ENCODE results near the gene GALNTL6. TPM values are rescaled to one million over a fixed set of nuclear protein-coding genes. Genes with fewer than 3 reads are reported as not detected.

Gene GALNTL6
- total RNA-seq, 1 experiment from 2014 or later, result not detected

- Histone ChIP-seq H2BK20ac (ENCODE audit: low read depth, low read length, poor library complexity, severe bottlenecking) (no peak overlapping the region), H3K23ac (ENCODE audit: insufficient read length, low read depth, low read length) (no peak overlapping the region), H3K79me2 (ENCODE audit: insufficient read depth, low read length) (no peaks in the 10 kb centered on the region), H4K91ac (ENCODE audit: insufficient read length, low read depth, low read length) (no peak overlapping the region), H3T11ph (ENCODE audit: low read length) (no peak overlapping the region), H3K14ac (ENCODE audit: insufficient read depth, low read length) (no peak overlapping the region), H3K4ac (ENCODE audit: low read depth, low read length) (no peak overlapping the region), H2BK12ac (ENCODE audit: insufficient read length, low read depth, low read length) (no peak overlapping the region), H2BK5ac (ENCODE audit: insufficient read length, low read length) (no peak overlapping the region), H4K5ac (ENCODE audit: insufficient read length, low read depth, low read length) (no peak overlapping the region), H3K56ac (ENCODE audit: insufficient read length, low read depth, low read length) (no peak overlapping the region), H3K27me3 (ENCODE audit: insufficient read depth, low read length) (no peaks in the 10 kb centered on the region), H3K27ac (ENCODE audit: insufficient read length, low read depth, low read length) (no peak overlapping the region), H3K4me2 (ENCODE audit: insufficient read depth, insufficient read length, low read length) (no peak overlapping the region), H2BK120ac (ENCODE audit: low read depth, low read length, poor library complexity, severe bottlenecking) (no peak overlapping the region), H3K79me1 (ENCODE audit: insufficient read depth, low read depth, low read length, poor library complexity, severe bottlenecking) (no peaks in the 10 kb centered on the region), H4K8ac (replicated peaks; ENCODE audit: insufficient read length, low read depth, low read length) (no peak overlapping the region), H2AK5ac (ENCODE audit: insufficient read length, low read length) (no peak overlapping the region), H3K4me1 (ENCODE audit: insufficient read depth, low read length) (no peaks in the 10 kb centered on the region), H3K18ac (ENCODE audit: insufficient read length, low read depth, low read length) (no peak overlapping the region), H3K9ac (ENCODE audit: extremely low read depth, insufficient read length, low read length) (no peak overlapping the region), H3K23me2 (ENCODE audit: insufficient read length, low read depth, low read length, poor library complexity, severe bottlenecking) (no peaks in the 10 kb centered on the region), H2BK15ac (ENCODE audit: low read depth, low read length) (no peak overlapping the region), H4K20me1 (ENCODE audit: control insufficient read depth, insufficient read depth, insufficient read length) (no peaks in the 10 kb centered on the region), H3K9me3 (ENCODE audit: control insufficient read depth, low read depth, low read length) (no peaks in the 10 kb centered on the region), H2AFZ (ENCODE audit: low read length) (no peak overlapping the region)
- DNase-seq, result no peak
- H3K9me3 Mint-ChIP-seq, result no peaks in the 10 kb centered on the region
- H3K27me3 Mint-ChIP-seq (ENCODE audit: low read depth), result no peaks in the 10 kb centered on the region
- no peak for TF ChIP-seq CTCF (conservative IDR thresholded peaks at IDR 0.05)
- no peaks in the 10 kb centered on the region for H3K36me3 Mint-ChIP-seq (ENCODE audit: insufficient read depth in 1 of 3, low read depth in 3 of 3)
- no peak overlapping the region for H3K27ac Mint-ChIP-seq
- H3K4me3 Mint-ChIP-seq, result no peak overlapping the region
- H3K4me1 Mint-ChIP-seq, result no peaks in the 10 kb centered on the region
Measured at GRCh38 chr4:172680691-172681090, 867.5 kb downstream of the GALNTL6 start.
